Ascending aorta (tissue), 2 donors: ENCODE data around the gene CST6. TPM values are rescaled to one million over a fixed set of nuclear protein-coding genes. Genes with fewer than 3 reads are reported as not detected.

Source experiments
- DNase-seq, 2 donors: peaks; one replicate each; pipeline ENCODE4 v3.0.0-alpha.2; 2019; ENCODE audit warnings: low spot score in 2 of 2
- H3K27ac ChIP-seq, 2 donors: fragments of 200-600 bp; sonication (generic); one replicate each; pipeline ENCODE4 v1.5.1; 2016 to 2017; ENCODE audit warnings: mild to moderate bottlenecking in 1 of 2
- H3K27me3 ChIP-seq: fragments of 200-600 bp; sonication (generic); one replicate; pipeline ENCODE4 v1.5.1; 2017
- H3K36me3 ChIP-seq, 2 donors: fragments of 200-600 bp; sonication (generic); one replicate each; pipeline ENCODE4 v1.5.1; 2016
- H3K4me1 ChIP-seq, 2 donors: fragments of 200-600 bp; sonication (generic); one replicate each; pipeline ENCODE4 v1.5.1; 2016 to 2017; ENCODE audit warnings: mild to moderate bottlenecking in 1 of 2
- H3K4me3 ChIP-seq, 2 donors: fragments of 200-600 bp; sonication (generic); one replicate each; pipeline ENCODE4 v1.5.1; 2016 to 2017; ENCODE audit warnings: mild to moderate bottlenecking in 1 of 2
- H3K9me3 ChIP-seq, 2 donors: fragments of 200-600 bp; sonication (generic); one replicate each; pipeline ENCODE4 v1.5.1; 2016
- CTCF ChIP-seq, 3 experiments: fragments of 200-600 bp in 2 of 3; fragments of 450-650 bp in 1 of 3; sonication (generic) in 2 of 3; IDR thresholded peaks; one replicate each; pipeline ENCODE4 v1.5.1; 2016 to 2019; ENCODE audit warnings: antibody characterized with exemption in 3 of 3, mild to moderate bottlenecking in 1 of 3, moderate library complexity in 1 of 3
- intact Hi-C: fragments of 100-400 bp; cut with DNase I; formaldehyde crosslinking; loops from one replicate; pipeline ENCODE4 v1.15.1; 2023
- total RNA-seq: library from RNA; depleted of rRNA; stranded (reverse); fragments of >200 nt; gene quantifications from one replicate; pipeline ENCODE4 v1.1.0, GENCODE V29; 2016

Gene CST6
- total RNA-seq, 1 donor from 2014 or later, result 4.4 TPM

DNA sequence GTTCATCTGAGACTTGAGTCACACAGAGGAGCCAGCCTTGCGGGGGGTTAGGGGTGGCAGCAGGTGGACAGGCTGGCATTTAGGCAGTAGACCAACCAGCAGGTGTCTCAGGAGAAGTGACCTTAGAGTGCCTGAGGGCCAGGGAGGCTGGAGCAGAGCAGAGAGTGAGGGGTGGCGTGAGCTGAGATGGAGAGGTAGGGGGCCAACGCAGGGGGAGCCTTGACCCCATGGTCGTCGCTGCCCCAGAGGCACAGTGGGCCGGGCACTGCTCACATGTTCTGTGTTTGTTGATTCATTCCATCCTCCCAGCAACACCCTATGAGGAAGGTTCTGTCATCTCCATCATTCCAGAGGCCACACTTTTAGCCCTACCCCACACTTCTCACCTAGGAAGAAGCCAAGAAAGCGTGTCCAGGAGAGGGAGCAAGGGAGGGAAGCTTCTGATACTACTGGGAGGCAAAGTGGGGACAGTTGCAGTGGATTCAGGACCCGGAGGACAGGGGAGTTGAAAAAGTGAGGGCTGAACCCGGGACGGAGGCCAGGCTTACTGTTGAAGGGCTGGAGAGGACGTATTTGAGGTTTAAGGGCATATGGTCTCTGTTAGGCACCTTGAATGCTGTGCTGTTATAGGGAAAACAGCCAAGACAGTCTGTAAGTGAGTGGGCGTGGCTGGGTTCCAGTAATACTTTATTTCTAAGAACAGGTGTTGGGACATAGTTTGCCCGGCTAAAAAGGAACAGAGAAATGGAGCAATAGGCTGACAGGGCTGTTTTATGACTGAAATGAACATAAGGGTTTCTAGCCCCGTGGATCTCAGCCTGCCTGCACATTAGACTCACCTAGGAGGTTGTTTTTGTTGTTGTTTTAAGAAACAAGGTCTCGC is 43.0 kb upstream of the CST6 start:
- Histone ChIP-seq H3K4me1 (peaks cover 0 to 2% of the 10 kb centered on the region in 2 donors), H3K36me3 (peaks cover 68 to 74% of the 10 kb centered on the region in 2 donors), H3K9me3 (no peaks in the 10 kb centered on the region), H3K27ac (no peak overlapping the region), H3K4me3 (no peak overlapping the region), H3K27me3 (no peaks in the 10 kb centered on the region)
- TF ChIP-seq CTCF (IDR thresholded peaks at IDR 0.05), result no peak
- no peak for DNase-seq
- intact Hi-C loops, result no loop called here

- intact Hi-C loops, result no loop called here
- peaks cover 48 to 55% of the 10 kb centered on the region in 2 donors for H3K36me3 ChIP-seq
- H3K27me3 ChIP-seq, result no peaks in the 10 kb centered on the region
- H3K9me3 ChIP-seq, result no peaks in the 10 kb centered on the region
- TF ChIP-seq CTCF (IDR thresholded peaks at IDR 0.05), result no peak
- H3K27ac ChIP-seq, result no peak overlapping the region
- no peaks in the 10 kb centered on the region for H3K4me1 ChIP-seq
- no peak for DNase-seq
- H3K4me3 ChIP-seq, result no peak overlapping the region
Measured at GRCh38 chr11:65972116-65972515, 39.7 kb upstream of the CST6 start.

GRCh38 chr11:65973439-65974110 is 38.2 kb upstream of the CST6 start:
- intact Hi-C loops, result no loop called here
- H3K4me3 ChIP-seq, result no peak overlapping the region
- H3K9me3 ChIP-seq, result no peaks in the 10 kb centered on the region
- no peak for DNase-seq
- H3K4me1 ChIP-seq, result no peaks in the 10 kb centered on the region
- no peak overlapping the region for H3K27ac ChIP-seq
- H3K36me3 ChIP-seq, result peaks cover 48 to 55% of the 10 kb centered on the region in 2 donors
- no peaks in the 10 kb centered on the region for H3K27me3 ChIP-seq
- no peak for TF ChIP-seq CTCF (IDR thresholded peaks at IDR 0.05)

DNA sequence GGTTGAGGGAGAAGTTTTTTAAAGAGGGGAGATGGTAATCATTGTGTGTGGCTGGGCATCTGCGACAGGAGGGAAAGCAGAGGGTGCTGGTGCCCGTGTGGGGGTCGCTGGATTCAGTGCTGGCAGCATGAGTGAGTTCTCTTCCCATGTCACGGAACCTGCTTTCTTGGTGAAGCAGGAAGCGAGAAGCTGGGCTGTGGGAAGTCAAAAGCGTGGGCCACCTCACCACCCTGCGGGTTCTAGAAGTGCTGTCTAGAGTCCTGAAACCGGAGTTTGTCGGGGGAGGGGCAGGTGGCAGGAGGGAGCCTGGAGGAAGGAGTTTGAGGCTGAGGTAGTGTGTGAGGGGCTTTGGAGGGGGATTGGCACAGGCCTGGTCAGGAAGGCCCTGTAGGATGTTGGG is 36.0 kb upstream of the CST6 start:
- intact Hi-C loops, result no loop called here
- H3K36me3 ChIP-seq, result peaks cover 39 to 52% of the 10 kb centered on the region in 2 donors

More for the DNA sequence above, 36.0 kb upstream of the CST6 start:
- H3K9me3 ChIP-seq, result no peaks in the 10 kb centered on the region
- no peak for TF ChIP-seq CTCF (IDR thresholded peaks at IDR 0.05)
- H3K4me3 ChIP-seq, result no peak overlapping the region
- H3K4me1 ChIP-seq, result no peaks in the 10 kb centered on the region
- no peak overlapping the region for H3K27ac ChIP-seq
- no peak for DNase-seq
- no peaks in the 10 kb centered on the region for H3K27me3 ChIP-seq
